Stimulated activated naive B cell treated with anti-CD40 and anti-IgM and Interleukin-4, amounts not matched to agents 10 μg/mL and 1 μg/mL and 100 μg/mL, for 72 hours (primary cell): ENCODE results near the gene KRTAP29-1.
"Not testable (repeated sequence)": the region's sequence is repeated elsewhere in the genome, so short reads cannot be mapped to it uniquely, and the experiment has no call there.

Experiments
- ATAC-seq, 2 donors: fragments of 150-1000 bp; cut with Tn5 transposase; replicated peaks; 2 replicates each; pipeline ENCODE4 v1.10.0; 2021; ENCODE audit warnings: moderate library complexity in 1 of 2
- DNase-seq: peaks from one replicate; pipeline ENCODE4 v3.0.0; 2021
- H3K27ac Mint-ChIP-seq: one replicate; pipeline ENCODE4 v1.8.0; 2022; ENCODE audit warnings: mild to moderate bottlenecking, mixed read lengths
- H3K27me3 Mint-ChIP-seq, 2 donors: one replicate each; pipeline ENCODE4 v1.8.0; 2022; ENCODE audit warnings: mixed read lengths in 2 of 2
- H3K36me3 Mint-ChIP-seq, 2 donors: one replicate each; pipeline ENCODE4 v1.8.0; 2022; ENCODE audit warnings: mixed read lengths in 2 of 2, mild to moderate bottlenecking in 1 of 2
- H3K4me1 Mint-ChIP-seq, 2 donors: one replicate each; pipeline ENCODE4 v1.8.0; 2022; ENCODE audit warnings: mixed read lengths in 2 of 2, mild to moderate bottlenecking in 1 of 2
- H3K4me3 Mint-ChIP-seq, 2 donors: one replicate each; pipeline ENCODE4 v1.8.0; 2022; ENCODE audit warnings: mild to moderate bottlenecking in 2 of 2, mixed read lengths in 2 of 2, moderate library complexity in 1 of 2
- H3K9me3 Mint-ChIP-seq, 2 donors: one replicate each; pipeline ENCODE4 v1.8.0; 2022; ENCODE audit warnings: mixed read lengths in 2 of 2, mild to moderate bottlenecking in 1 of 2

The KRTAP29-1 gene

DNA sequence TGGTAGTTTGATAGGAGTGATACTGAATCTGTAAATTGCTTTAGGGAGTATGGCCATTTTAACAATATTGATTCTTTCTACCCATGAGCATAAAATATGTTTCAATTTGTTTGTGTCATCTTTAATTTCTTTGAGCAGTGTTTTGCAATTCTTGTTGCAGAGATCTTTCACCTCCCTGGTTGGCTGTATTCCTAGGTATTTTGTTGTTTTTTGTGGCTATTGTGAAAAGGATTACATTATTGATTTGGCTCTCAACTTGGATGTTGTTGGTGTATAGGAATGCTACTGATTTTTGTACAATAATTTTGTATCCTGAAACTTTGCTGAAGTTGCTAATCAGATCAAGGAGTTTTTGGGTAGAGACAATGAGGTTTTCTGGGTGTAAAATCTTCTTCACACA is 44.2 kb downstream of the KRTAP29-1 start:
- peaks cover 0 to 6% of the 10 kb centered on the region in 2 donors for H3K4me1 Mint-ChIP-seq
- H3K27ac Mint-ChIP-seq = no peak overlapping the region
- DNase-seq (no peak), ATAC-seq (no peak)
- H3K27me3 Mint-ChIP-seq = peaks cover 35 to 37% of the 10 kb centered on the region in 2 donors
- H3K36me3 Mint-ChIP-seq = no peaks in the 10 kb centered on the region
- H3K9me3 Mint-ChIP-seq = peaks cover 0 to 2% of the 10 kb centered on the region in 2 donors
- no peak overlapping the region for H3K4me3 Mint-ChIP-seq

DNA sequence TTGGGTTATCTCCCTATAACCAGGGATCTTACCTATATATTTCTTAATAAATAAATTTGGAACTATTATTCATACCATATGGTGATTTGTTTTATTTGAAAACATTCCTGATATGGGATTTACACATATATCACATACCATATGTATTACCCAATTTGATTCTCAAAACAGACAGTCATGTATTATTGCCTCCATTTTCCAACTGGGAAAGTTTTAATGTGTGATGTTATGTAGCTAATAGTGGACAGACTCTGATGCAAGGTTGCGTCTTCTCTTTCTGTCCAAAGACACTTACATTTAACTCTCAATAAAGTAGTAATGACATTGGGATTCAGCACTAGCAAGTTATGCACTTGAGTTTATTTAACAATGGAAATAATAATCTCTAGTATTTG is 46.4 kb downstream of the KRTAP29-1 start:
- peaks cover 4 to 12% of the 10 kb centered on the region in 2 donors for H3K4me1 Mint-ChIP-seq
- H3K27me3 Mint-ChIP-seq = peaks cover 29 to 41% of the 10 kb centered on the region in 2 donors
- no peak overlapping the region for H3K27ac Mint-ChIP-seq
- DNase-seq (no peak), ATAC-seq (no peak)
- no peak overlapping the region for H3K4me3 Mint-ChIP-seq
- H3K9me3 Mint-ChIP-seq = peaks cover 0 to 2% of the 10 kb centered on the region in 2 donors
- H3K36me3 Mint-ChIP-seq = no peaks in the 10 kb centered on the region

DNA sequence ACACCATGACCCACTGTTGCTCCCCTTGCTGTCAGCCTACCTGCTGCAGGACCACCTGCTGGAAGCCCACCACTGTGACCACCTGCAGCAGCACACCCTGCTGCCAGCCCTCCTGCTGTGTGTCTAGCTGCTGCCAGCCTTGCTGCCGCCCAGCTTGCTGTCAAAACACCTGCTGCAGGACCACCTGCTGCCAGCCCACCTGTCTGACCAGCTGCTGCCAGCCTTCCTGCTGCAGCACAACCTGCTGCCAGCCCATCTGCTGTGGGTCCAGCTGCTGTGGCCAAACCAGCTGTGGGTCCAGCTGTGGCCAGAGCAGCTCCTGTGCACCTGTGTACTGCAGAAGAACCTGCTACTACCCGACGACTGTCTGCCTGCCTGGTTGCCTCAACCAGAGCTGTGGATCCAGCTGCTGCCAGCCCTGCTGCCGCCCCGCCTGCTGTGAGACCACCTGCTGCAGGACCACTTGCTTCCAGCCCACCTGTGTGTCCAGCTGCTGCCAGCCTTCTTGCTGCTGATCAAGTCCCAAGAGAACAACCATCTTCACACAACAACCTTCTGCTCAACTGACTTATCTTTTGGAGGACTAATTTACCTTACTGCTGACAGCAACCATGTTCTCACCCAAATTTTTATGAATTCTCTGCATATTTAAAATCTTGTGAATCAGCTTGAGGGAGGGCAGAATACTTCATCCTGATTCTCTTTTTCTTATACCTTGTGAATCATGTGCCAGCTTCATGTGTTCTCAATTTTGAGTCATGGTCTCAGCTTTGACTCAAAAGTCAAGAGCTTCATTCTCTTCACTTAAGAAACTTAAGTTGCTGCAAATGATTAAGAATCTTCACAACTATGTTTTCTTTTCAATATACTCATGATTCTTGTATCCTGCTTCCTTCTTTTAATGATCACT is 47.0 kb downstream of the KRTAP29-1 start, which contains the start of gene KRTAP9-9:
Gene KRTAP9-9 (plus strand): TSS at position 4 of the 910 bp plus-strand sequence.
- not testable (repeated sequence) for H3K4me3 Mint-ChIP-seq, H3K27ac Mint-ChIP-seq, H3K9me3 Mint-ChIP-seq, H3K36me3 Mint-ChIP-seq, ATAC-seq, DNase-seq
- Mint-ChIP-seq H3K27me3 (peaks cover 29 to 40% of the 10 kb centered on the region in 2 donors), H3K4me1 (peaks cover 4 to 12% of the 10 kb centered on the region in 2 donors)

DNA sequence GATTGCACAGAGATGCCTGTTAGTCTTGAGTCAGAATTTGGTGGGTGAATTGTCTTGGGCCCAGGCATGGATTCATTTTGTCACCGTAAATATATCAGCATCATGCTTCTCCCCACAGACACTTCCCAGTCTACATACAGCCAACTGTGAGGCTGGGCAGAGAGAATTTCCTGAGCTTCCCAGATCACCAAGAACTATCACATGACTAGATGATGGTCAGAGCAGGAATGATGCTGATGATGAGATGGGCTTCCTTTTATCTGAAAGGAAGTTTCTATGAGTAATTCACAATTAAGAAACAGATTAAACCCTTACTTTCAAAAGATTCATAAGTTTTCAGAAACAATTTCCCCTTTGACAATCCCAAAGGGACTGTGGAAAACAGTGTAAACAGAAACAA is 47.8 kb downstream of the KRTAP29-1 start:
- ATAC-seq (no peak), DNase-seq (no peak)
- Mint-ChIP-seq H3K27me3 (peaks cover 29 to 32% of the 10 kb centered on the region in 2 donors), H3K4me1 (peaks cover 6 to 12% of the 10 kb centered on the region in 2 donors), H3K9me3 (no peaks in the 10 kb centered on the region), H3K36me3 (no peaks in the 10 kb centered on the region), H3K4me3 (no peak overlapping the region), H3K27ac (no peak overlapping the region)
